GM18502 (cell line): Measurements from ENCODE around the gene GPBP1L1.
"Not testable (repeated sequence)": the region's sequence is repeated elsewhere in the genome, so short reads cannot be mapped to it uniquely, and the experiment has no call there.

Experiments used
- ATAC-seq: cut with Tn5 transposase; IDR thresholded peaks from one replicate; pipeline ENCODE4 v1.9.1; 2021; ENCODE audit warnings: mild to moderate bottlenecking; ENCODE audit not compliant: unreplicated experiment, poor library complexity

Gene GPBP1L1

DNA sequence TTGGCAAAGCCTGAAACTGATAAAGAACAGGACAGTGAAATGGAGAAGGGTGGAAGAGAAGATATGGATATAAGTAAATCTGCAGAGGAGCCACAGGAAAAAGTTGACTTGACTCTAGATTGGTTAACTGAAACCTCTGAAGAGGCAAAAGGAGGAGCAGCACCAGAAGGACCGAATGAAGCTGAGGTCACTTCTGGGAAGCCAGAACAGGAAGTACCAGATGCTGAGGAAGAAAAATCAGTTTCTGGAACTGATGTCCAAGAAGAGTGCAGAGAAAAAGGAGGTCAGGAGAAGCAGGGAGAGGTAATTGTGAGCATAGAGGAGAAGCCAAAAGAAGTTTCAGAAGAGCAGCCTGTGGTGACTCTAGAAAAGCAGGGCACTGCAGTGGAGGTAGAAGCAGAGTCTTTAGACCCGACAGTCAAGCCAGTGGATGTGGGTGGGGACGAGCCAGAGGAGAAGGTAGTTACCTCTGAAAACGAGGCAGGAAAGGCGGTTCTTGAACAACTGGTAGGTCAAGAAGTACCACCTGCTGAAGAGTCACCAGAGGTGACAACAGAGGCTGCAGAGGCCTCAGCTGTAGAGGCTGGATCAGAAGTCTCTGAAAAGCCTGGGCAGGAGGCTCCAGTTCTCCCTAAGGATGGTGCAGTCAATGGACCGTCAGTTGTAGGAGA is 78.8 kb downstream of the GPBP1L1 start:
- no peak for ATAC-seq

DNA sequence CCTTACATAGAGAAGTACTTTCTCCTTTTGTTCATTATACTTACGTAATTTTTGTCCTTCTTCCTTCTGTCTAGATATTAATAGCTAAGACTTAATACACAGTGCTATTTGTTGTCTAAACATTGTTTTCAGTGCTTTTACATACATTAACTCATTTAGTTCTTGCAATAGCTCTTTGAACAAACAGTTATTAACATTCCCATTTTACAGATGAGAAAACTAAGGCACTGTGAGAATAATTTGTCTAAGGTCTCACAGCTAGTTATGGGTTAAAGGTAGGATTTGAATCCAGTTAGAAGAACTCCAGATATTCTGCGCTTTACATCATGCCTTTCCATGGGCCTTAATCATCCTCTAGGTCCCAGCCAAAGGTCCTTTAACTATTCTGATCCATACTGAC is 82.1 kb downstream of the GPBP1L1 start:
- no peak for ATAC-seq

- not testable (repeated sequence) for ATAC-seq
Measured at GRCh38 chr1:45596765-45597164, 89.6 kb downstream of the GPBP1L1 start.

DNA sequence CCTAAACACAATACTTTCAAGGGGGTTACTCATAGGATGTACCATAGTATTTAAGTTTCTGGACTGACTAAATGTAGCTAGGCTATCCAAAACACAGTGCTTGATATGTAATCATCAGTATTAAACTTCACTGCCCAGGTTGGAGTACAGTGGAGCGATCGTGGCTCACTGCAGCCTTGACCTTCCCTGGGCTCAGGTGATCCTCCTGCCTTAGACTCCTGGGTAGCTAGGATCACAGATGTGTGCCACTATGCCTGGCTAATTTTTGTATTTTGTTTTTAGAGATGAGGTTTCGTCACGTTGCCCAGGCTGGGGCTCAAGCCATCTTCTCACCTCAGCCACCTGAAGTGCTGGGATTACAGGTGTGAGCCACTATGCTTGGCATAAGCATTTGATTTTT is 91.9 kb downstream of the GPBP1L1 start:
- ATAC-seq: no peak

DNA sequence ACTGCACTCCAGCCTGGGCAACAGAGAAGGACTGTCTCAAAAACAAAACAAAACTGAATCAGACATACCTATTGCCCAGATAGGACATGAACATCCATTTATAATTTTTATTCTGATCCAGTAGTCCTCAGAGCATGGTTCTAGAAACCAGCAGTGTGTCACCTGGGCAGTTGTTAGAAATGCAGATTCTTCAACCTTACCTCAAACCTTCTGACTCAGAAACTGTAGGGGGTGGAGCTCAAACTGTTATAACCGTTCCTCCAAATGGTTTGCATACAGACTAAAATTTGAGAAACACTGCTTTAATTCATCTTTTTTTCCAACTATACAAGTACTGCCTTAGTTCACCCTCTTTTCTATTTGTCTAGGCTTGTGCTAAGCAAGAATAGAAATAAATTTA is 96.5 kb downstream of the GPBP1L1 start:
- ATAC-seq: no peak

GRCh38 chr1:45586769-45587168 is 99.6 kb downstream of the GPBP1L1 start:
- no peak for ATAC-seq

- ATAC-seq: no peak
Measured at GRCh38 chr1:45585496-45586075, 100.7 kb downstream of the GPBP1L1 start.

DNA sequence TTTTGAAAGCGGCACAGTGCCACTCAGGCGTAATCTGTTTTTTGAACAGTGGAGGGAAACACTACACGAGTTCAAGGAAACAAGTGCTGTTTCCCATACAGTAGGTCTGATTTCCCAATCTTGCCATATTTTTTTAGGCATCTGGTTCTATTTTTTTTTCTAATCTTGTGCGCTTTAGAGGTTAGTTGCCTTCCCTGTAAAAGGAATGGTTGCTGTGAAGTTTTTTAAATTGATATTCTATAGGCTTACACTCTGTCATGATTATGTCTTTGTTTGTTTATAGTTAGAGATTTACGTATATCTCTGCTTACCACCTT is 101.3 kb downstream of the GPBP1L1 start:
- no peak for ATAC-seq

- ATAC-seq: peak; percentile 38
Measured at GRCh38 chr1:45584351-45585109, 101.8 kb downstream of the GPBP1L1 start.

- peak; percentile 57 for ATAC-seq
Measured at GRCh38 chr1:45583666-45584350, 102.5 kb downstream of the GPBP1L1 start, which contains the start of gene NASP. NASP (plus strand) TSS chr1:45584041; CDS start chr1:45584147, 106 bp downstream.

GRCh38 chr1:45583264-45583665 is 103.1 kb downstream of the GPBP1L1 start:
- peak; percentile 74 for ATAC-seq
